A549 (cell line): ENCODE results near the gene TPGS1.

Source experiments
- BHLHE40 ChIP-seq: IDR thresholded peaks from 2 replicates; pipeline ENCODE4 v1.6.1; 2012; ENCODE audit warnings: low read depth, low read length, inconsistent platforms
- CHD4 ChIP-seq: fragments of 200-600 bp; sonication (generic); IDR thresholded peaks from 2 replicates; pipeline ENCODE4 v1.6.1; 2016; ENCODE audit warnings: antibody characterized with exemption, mild to moderate bottlenecking, borderline replicate concordance
- EP300 ChIP-seq, 2 experiments: fragments of >200 bp; sonication (Bioruptor Twin); formaldehyde crosslinking; IDR thresholded peaks; 2 replicates in 1 of 2; 3 replicates in 1 of 2; pipeline ENCODE4 v1.6.1; 2016 to 2017
- JUNB ChIP-seq: fragments of >200 bp; sonication (Bioruptor Twin); formaldehyde crosslinking; IDR thresholded peaks from 2 replicates; pipeline ENCODE4 v1.6.1; 2016
- NR3C1 ChIP-seq: fragments of >200 bp; sonication (Bioruptor Twin); formaldehyde crosslinking; IDR thresholded peaks from 3 replicates; pipeline ENCODE4 v1.6.1; 2017
- PHF8 ChIP-seq: fragments of 200-600 bp; sonication (generic); IDR thresholded peaks from 2 replicates; pipeline ENCODE4 v1.6.1; 2016; ENCODE audit warnings: low read depth, mild to moderate bottlenecking, antibody characterized with exemption, moderate library complexity, borderline replicate concordance
- POLR2A ChIP-seq: IDR thresholded peaks from 2 replicates; pipeline ENCODE4 v1.6.1; 2012; ENCODE audit warnings: mild to moderate bottlenecking, low read length
- RFX5 ChIP-seq: fragments of 450-650 bp; IDR thresholded peaks from 2 replicates; pipeline ENCODE4 v1.7.1; 2014; ENCODE audit warnings: antibody characterized with exemption, mild to moderate bottlenecking, moderate library complexity
- ZFP36 ChIP-seq: fragments of 450-650 bp; IDR thresholded peaks from 2 replicates; pipeline ENCODE4 v1.6.1; 2014; ENCODE audit warnings: borderline replicate concordance; ENCODE audit not compliant: partially characterized antibody
- TF ChIP-seq, protein P1 (sequence below): fragments of >200 bp; sonication (Bioruptor Twin); formaldehyde crosslinking; IDR thresholded peaks from 3 replicates; pipeline ENCODE4 v1.5.1; 2016
- TF ChIP-seq, protein P2 (sequence below): IDR thresholded peaks from 2 replicates; pipeline ENCODE4 v1.6.1; 2012
- TF ChIP-seq, protein P3 (sequence below): fragments of >200 bp; sonication (Bioruptor Twin); formaldehyde crosslinking; IDR thresholded peaks from 3 replicates; pipeline ENCODE4 v1.6.1; 2016
- TF ChIP-seq, protein P4 (sequence below): fragments of 450-650 bp; IDR thresholded peaks from 2 replicates; pipeline ENCODE4 v1.6.1; 2014; ENCODE audit warnings: antibody characterized with exemption
- TF ChIP-seq, protein P5 (sequence below): IDR thresholded peaks from 2 replicates; pipeline ENCODE4 v1.6.1; 2012

DNA sequence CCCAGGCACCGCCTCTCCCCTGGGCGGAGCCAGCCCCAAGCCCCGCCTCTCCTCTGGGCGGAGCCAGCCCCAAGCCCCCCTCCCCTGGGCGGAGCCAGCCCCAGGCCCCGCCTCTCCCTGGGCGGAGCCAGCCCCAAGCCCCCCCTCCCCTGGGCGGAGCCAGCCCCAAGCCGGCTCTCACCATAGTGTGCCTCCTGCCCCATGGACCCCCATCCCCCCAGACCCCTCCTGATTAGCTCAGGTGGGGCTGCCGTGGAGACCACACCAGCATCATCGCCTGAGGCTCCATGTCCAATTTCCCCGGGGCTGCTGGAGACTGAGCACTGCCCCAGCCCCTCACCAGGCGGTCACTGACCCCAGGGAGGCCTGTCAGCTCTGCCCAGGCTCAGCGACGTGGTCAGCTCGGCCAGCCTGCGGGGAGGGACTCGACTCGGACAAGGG is 15.2 kb upstream of the TPGS1 start:
- TF ChIP-seq, protein P1, sequence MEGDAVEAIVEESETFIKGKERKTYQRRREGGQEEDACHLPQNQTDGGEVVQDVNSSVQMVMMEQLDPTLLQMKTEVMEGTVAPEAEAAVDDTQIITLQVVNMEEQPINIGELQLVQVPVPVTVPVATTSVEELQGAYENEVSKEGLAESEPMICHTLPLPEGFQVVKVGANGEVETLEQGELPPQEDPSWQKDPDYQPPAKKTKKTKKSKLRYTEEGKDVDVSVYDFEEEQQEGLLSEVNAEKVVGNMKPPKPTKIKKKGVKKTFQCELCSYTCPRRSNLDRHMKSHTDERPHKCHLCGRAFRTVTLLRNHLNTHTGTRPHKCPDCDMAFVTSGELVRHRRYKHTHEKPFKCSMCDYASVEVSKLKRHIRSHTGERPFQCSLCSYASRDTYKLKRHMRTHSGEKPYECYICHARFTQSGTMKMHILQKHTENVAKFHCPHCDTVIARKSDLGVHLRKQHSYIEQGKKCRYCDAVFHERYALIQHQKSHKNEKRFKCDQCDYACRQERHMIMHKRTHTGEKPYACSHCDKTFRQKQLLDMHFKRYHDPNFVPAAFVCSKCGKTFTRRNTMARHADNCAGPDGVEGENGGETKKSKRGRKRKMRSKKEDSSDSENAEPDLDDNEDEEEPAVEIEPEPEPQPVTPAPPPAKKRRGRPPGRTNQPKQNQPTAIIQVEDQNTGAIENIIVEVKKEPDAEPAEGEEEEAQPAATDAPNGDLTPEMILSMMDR: no peak
- TF ChIP-seq JUNB: no peak
- no peak for TF ChIP-seq CHD4
- TF ChIP-seq PHF8: no peak
- TF ChIP-seq, protein P2, sequence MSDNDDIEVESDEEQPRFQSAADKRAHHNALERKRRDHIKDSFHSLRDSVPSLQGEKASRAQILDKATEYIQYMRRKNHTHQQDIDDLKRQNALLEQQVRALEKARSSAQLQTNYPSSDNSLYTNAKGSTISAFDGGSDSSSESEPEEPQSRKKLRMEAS: no peak
- TF ChIP-seq, protein P3, sequence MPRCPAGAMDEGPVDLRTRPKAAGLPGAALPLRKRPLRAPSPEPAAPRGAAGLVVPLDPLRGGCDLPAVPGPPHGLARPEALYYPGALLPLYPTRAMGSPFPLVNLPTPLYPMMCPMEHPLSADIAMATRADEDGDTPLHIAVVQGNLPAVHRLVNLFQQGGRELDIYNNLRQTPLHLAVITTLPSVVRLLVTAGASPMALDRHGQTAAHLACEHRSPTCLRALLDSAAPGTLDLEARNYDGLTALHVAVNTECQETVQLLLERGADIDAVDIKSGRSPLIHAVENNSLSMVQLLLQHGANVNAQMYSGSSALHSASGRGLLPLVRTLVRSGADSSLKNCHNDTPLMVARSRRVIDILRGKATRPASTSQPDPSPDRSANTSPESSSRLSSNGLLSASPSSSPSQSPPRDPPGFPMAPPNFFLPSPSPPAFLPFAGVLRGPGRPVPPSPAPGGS: no peak
- no peak for TF ChIP-seq ZFP36
- TF ChIP-seq, protein P4, sequence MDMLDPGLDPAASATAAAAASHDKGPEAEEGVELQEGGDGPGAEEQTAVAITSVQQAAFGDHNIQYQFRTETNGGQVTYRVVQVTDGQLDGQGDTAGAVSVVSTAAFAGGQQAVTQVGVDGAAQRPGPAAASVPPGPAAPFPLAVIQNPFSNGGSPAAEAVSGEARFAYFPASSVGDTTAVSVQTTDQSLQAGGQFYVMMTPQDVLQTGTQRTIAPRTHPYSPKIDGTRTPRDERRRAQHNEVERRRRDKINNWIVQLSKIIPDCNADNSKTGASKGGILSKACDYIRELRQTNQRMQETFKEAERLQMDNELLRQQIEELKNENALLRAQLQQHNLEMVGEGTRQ: no peak
- no peak for TF ChIP-seq BHLHE40
- no peak for TF ChIP-seq POLR2A
- TF ChIP-seq, protein P5, sequence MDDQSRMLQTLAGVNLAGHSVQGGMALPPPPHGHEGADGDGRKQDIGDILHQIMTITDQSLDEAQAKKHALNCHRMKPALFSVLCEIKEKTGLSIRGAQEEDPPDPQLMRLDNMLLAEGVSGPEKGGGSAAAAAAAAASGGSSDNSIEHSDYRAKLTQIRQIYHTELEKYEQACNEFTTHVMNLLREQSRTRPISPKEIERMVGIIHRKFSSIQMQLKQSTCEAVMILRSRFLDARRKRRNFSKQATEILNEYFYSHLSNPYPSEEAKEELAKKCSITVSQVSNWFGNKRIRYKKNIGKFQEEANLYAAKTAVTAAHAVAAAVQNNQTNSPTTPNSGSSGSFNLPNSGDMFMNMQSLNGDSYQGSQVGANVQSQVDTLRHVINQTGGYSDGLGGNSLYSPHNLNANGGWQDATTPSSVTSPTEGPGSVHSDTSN: no peak
- TF ChIP-seq EP300 (IDR thresholded peaks at IDR 0.05): no peak
- TF ChIP-seq RFX5: no peak
- no peak for TF ChIP-seq NR3C1
